Mammary epithelial cell (primary cell): ENCODE results near the gene SLC35G2.

Experiments used
- CTCF ChIP-seq, 2 donors: IDR thresholded peaks in 1 of 2; conservative IDR thresholded peaks in 1 of 2; 2 replicates each; pipeline ENCODE4 v1.5.1; 2011 to 2012; ENCODE audit warnings: inconsistent platforms in 2 of 2, low read length in 2 of 2, mild to moderate bottlenecking in 2 of 2, control low read depth in 1 of 2, low read depth in 1 of 2; ENCODE audit not compliant: insufficient read depth in 1 of 2; ENCODE audit errors: extremely low read depth in 1 of 2
- EZH2 ChIP-seq: IDR thresholded peaks from 2 replicates; pipeline ENCODE4 v1.6.1; 2012; ENCODE audit warnings: low read length, inconsistent platforms, borderline replicate concordance

- peak in 1 of 2 donors; percentile 6 for TF ChIP-seq CTCF (conservative IDR thresholded peaks at IDR 0.05 in 1 of 2, IDR thresholded peaks at IDR 0.05 in 1 of 2; ENCODE audit: extremely low read depth in 1 of 2, insufficient read depth in 1 of 2, low read depth in 1 of 2, low read length in 2 of 2)
- TF ChIP-seq EZH2 = no peak
Measured at GRCh38 chr3:136861890-136862616, 43.1 kb downstream of the SLC35G2 start, which contains the start of gene NCK1.
